Pancreas (tissue), 10 donors: ENCODE results near the gene SYNPR. TPM values are rescaled to one million over a fixed set of nuclear protein-coding genes. Genes with fewer than 3 reads are reported as not detected.

Experiments
- ATAC-seq, 4 donors: fragments of 200-7000 bp; cut with Tn5 transposase; one replicate each; pipeline versions ENCODE4 v1.8.0 to v1.9.1; 2020; ENCODE audit warnings: mild to moderate bottlenecking in 4 of 4, moderate library complexity in 4 of 4
- DNase-seq, 6 donors: peaks; one replicate each; pipeline ENCODE4 v3.0.0-alpha.2; 2020
- FAIRE-seq: peaks from 2 replicates; lab custom pipeline; 2012; peaks lifted over from hg19 to GRCh38; lab: Jason Lieb, UNC
- H3K27ac ChIP-seq, 4 donors: fragments of 200-600 bp; sonication (generic); 1 replicate in 3 of 4; 2 replicates in 1 of 4; pipeline versions ENCODE4 v1.5.0 to v1.8.0; 2020
- H3K27me3 ChIP-seq, 4 donors: fragments of 200-600 bp; one replicate each; pipeline ENCODE4 v1.8.0; 2021
- H3K36me3 ChIP-seq, 3 donors: fragments of 200-600 bp; sonication (generic) in 1 of 3; one replicate each; pipeline versions ENCODE4 v1.5.0 to v1.8.0; 2020 to 2021
- H3K4me1 ChIP-seq, 3 donors: fragments of 200-600 bp; one replicate each; pipeline ENCODE4 v1.8.0; 2021
- H3K4me3 ChIP-seq, 4 donors: fragments of 200-600 bp; sonication (generic) in 2 of 4; one replicate each; pipeline versions ENCODE4 v1.5.0 to v1.8.0; 2020 to 2021
- H3K9me3 ChIP-seq, 4 donors: fragments of 200-600 bp; one replicate each; pipeline ENCODE4 v1.8.0; 2021
- CTCF ChIP-seq, 4 donors: fragments of 200-600 bp; sonication (generic) in 3 of 4; IDR thresholded peaks; one replicate each; pipeline versions ENCODE4 v1.5.0 to v1.8.0; 2021; ENCODE audit warnings: antibody characterized with exemption in 4 of 4
- WGBS, 2 donors: extraction: QIAGEN DNeasy Blood & Tissue Kit; methylation state at CpG; one replicate each; pipeline ENCODE4 v1.1.7; 2013; 5-methylcytosine and 5-hydroxymethylcytosine counted together
- intact Hi-C, 3 donors: fragments of 100-400 bp; cut with DNase I; formaldehyde crosslinking; loops; one replicate each; pipeline versions ENCODE4 v1.11.1 to v1.14.2; 2022
- polyA plus RNA-seq, 2 donors: library from polyadenylated mRNA; stranded (reverse); fragments of 200-250 nt; gene quantifications; one replicate each; pipeline ENCODE4 v1.2.3, GENCODE V29; 2013
- total RNA-seq, 6 donors: library from RNA; stranded (reverse); fragmentation: NEBNext Ultra II Directional in 4 of 6; extraction: Animal tissue kit (Norgen Biotek cat#: 25700) in 4 of 6; gene quantifications; one replicate each; pipeline versions ENCODE4 v1.2.1 to v1.2.4, GENCODE V29; 2021 to 2023
- donor health status: healthy with polysubstance abuse.
- donor health status: DM: no; HTN: no; CAD: no; lungs with moderate emphysema.
- donor health status: DM: no; HTN: no; CAD: no.
- donor health status: control.
- donor health status: control.
- donor health status: Bipolar disorder and iron deficiency.
- donor health status: DM: yes; HTN: yes; CAD: no.
- donor health status: DM: no; HTN: no; CAD: no.
- donor health status: DM: no; HTN: no; CAD: no.
- donor health status: DM: yes; HTN: yes; CAD: no.

SYNPR gene
- total and polyA plus RNA-seq, 8 donors = 0.31 to 1.4 TPM; not detected in 6

- no peak for ATAC-seq
- no peak for DNase-seq
- Histone ChIP-seq H3K9me3 (no peaks in the 10 kb centered on the region), H3K27ac (no peak overlapping the region), H3K4me3 (no peak overlapping the region), H3K27me3 (no peaks in the 10 kb centered on the region), H3K4me1 (no peaks in the 10 kb centered on the region), H3K36me3 (no peaks in the 10 kb centered on the region)
- TF ChIP-seq CTCF (IDR thresholded peaks at IDR 0.05) = no peak
- 74 to 76% methylated on average over 3 of the region's 3 CpGs for WGBS, 2 donors
- no peak for FAIRE-seq
- intact Hi-C loops = no loop called here
Observed at GRCh38 chr3:63387568-63387967, 109.5 kb downstream of the SYNPR start.

DNA sequence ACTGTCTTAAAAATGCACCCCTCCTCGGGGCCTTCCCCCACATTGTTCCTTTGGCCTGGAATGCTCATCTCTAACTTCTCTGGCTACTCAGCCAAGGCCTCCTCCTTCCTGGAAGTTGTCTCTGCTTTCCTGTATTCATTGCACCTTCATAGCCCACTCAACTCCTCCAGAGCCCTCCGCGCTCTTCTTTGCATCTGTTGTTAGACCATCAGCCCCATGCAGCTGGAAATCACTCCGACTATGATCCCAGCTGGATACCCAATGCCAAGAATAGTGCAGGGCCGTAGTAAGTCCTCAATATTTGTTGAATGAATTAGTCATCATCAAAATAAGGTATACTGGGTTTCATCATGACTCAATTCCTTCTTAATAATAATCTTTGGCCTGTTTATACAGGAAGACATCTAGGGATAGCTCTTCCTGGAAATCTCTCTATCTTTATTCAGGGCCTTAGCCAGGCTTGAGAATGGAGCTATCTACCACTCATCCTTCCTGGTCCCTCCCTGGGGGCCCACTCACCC, 112.7 kb downstream of the SYNPR start:
- Histone ChIP-seq H3K27ac (no peak overlapping the region), H3K9me3 (no peaks in the 10 kb centered on the region), H3K36me3 (no peaks in the 10 kb centered on the region), H3K4me3 (no peak overlapping the region), H3K27me3 (no peaks in the 10 kb centered on the region), H3K4me1 (no peaks in the 10 kb centered on the region)
- FAIRE-seq = no peak
- no peak for TF ChIP-seq CTCF (IDR thresholded peaks at IDR 0.05)
- no peak for ATAC-seq
- intact Hi-C loops = no loop called here
- DNase-seq = no peak
- WGBS, 2 donors = 64 to 73% methylated on average over 5 of the region's 5 CpGs

DNA sequence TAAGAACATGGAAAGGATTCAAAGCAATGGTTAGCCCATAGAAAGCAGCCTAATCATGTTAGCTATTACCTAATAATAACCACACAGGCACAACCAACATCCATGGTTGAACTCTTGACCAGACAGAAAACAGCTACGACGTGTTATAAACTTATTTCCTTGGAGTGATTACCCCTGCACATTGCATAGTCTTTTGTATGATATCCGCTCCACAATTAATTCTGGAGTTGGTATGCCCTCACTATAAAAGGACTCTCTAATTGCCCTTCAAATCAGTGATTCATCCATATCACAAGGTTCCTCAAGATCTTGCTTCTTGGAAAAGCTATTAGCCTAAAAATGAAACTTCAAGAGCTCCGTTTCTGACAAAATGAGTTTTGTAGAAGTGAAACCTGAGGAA, 117.9 kb downstream of the SYNPR start:
- DNase-seq (no peak), FAIRE-seq (no peak), ATAC-seq (no peak)
- TF ChIP-seq CTCF (IDR thresholded peaks at IDR 0.05) = no peak
- Histone ChIP-seq H3K4me3 (no peak overlapping the region), H3K36me3 (no peaks in the 10 kb centered on the region), H3K27me3 (no peaks in the 10 kb centered on the region), H3K27ac (no peak overlapping the region), H3K4me1 (no peaks in the 10 kb centered on the region), H3K9me3 (no peaks in the 10 kb centered on the region)
- WGBS, 2 donors = 84 to 90% methylated on average over 4 of the region's 4 CpGs
- intact Hi-C loops = no loop called here

- 63% methylated on average over 6 of the region's 6 CpGs for WGBS, 2 donors
- intact Hi-C loops = no loop called here
- Histone ChIP-seq H3K9me3 (no peaks in the 10 kb centered on the region), H3K4me3 (no peak overlapping the region), H3K27ac (no peak overlapping the region), H3K36me3 (no peaks in the 10 kb centered on the region), H3K4me1 (no peaks in the 10 kb centered on the region), H3K27me3 (no peaks in the 10 kb centered on the region)
- DNase-seq (no peak), ATAC-seq (no peak), FAIRE-seq (no peak)
- TF ChIP-seq CTCF (IDR thresholded peaks at IDR 0.05) = no peak
Observed at GRCh38 chr3:63400246-63400860, 122.2 kb downstream of the SYNPR start.

DNA sequence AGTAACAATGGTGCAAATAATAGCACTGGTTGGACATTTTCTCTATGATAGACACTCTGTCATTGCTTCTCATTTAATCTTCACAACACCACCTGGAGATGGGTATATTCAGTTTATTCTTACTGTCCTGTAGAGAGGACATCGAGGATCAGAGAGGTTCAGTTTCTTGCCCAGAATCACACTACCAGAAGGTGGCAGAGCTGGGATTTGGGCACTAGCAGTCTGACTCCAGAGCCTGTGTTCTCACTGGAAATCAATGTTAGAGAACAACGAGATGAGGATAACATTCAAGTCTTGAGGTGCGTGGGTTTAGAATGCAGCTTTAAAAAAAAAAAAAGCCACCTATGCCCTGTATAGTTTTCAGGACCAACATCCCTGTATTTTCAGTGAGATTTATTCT, 127.8 kb downstream of the SYNPR start:
- no peak for FAIRE-seq

More for the DNA sequence above, 127.8 kb downstream of the SYNPR start:
- Histone ChIP-seq H3K27me3 (no peaks in the 10 kb centered on the region), H3K4me1 (no peaks in the 10 kb centered on the region), H3K27ac (no peak overlapping the region), H3K9me3 (no peaks in the 10 kb centered on the region), H3K4me3 (no peak overlapping the region), H3K36me3 (no peaks in the 10 kb centered on the region)
- no peak for TF ChIP-seq CTCF (IDR thresholded peaks at IDR 0.05)
- peak in 1 of 6 donors; percentile 17 for DNase-seq
- peak in 1 of 4 donors; percentile 62 for ATAC-seq
- 48 to 60% methylated on average over 3 of the region's 3 CpGs for WGBS, 2 donors
- intact Hi-C loops = no loop called here
